AG09309 (cell line): ENCODE measurements around the gene CCL1.

Experiments used
- DNase-seq: peaks from one replicate; pipeline ENCODE4 v3.0.0-alpha.2; 2010; ENCODE audit warnings: low read depth
- H3K4me3 ChIP-seq: 2 replicates; pipeline ENCODE4 v1.5.1; 2011; ENCODE audit warnings: mild to moderate bottlenecking, low read depth, low read length, moderate library complexity; ENCODE audit not compliant: control insufficient read depth
- TF ChIP-seq, protein P1 (sequence below): IDR thresholded peaks from 2 replicates; pipeline ENCODE4 v1.5.1; 2011; ENCODE audit warnings: mild to moderate bottlenecking, low read depth, low read length, inconsistent platforms; ENCODE audit not compliant: insufficient read depth, control insufficient read depth; ENCODE audit errors: missing control alignments

Gene CCL1

DNA sequence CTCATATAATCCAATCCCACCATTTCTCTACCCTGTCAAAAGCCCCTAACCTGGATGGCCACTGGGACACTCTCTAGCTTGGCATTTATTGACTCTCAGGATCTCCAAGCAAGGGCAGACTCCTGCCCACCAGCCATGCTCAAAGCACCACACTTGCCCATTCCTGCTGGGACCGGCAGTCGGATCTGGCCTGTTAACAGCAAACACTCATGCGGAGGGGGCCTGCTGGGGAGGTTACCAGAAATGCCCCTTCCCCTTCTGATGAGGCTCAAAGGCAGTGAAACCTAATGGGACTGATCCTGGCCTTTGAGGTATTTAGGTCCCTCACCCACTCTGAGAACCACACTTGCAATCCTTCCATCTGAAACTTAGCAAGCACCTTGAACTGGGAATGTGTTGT lies 6.5 kb upstream of the CCL1 start:
- DNase-seq: no peak
- TF ChIP-seq, protein P1, sequence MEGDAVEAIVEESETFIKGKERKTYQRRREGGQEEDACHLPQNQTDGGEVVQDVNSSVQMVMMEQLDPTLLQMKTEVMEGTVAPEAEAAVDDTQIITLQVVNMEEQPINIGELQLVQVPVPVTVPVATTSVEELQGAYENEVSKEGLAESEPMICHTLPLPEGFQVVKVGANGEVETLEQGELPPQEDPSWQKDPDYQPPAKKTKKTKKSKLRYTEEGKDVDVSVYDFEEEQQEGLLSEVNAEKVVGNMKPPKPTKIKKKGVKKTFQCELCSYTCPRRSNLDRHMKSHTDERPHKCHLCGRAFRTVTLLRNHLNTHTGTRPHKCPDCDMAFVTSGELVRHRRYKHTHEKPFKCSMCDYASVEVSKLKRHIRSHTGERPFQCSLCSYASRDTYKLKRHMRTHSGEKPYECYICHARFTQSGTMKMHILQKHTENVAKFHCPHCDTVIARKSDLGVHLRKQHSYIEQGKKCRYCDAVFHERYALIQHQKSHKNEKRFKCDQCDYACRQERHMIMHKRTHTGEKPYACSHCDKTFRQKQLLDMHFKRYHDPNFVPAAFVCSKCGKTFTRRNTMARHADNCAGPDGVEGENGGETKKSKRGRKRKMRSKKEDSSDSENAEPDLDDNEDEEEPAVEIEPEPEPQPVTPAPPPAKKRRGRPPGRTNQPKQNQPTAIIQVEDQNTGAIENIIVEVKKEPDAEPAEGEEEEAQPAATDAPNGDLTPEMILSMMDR: no peak
- no peak overlapping the region for H3K4me3 ChIP-seq

DNA sequence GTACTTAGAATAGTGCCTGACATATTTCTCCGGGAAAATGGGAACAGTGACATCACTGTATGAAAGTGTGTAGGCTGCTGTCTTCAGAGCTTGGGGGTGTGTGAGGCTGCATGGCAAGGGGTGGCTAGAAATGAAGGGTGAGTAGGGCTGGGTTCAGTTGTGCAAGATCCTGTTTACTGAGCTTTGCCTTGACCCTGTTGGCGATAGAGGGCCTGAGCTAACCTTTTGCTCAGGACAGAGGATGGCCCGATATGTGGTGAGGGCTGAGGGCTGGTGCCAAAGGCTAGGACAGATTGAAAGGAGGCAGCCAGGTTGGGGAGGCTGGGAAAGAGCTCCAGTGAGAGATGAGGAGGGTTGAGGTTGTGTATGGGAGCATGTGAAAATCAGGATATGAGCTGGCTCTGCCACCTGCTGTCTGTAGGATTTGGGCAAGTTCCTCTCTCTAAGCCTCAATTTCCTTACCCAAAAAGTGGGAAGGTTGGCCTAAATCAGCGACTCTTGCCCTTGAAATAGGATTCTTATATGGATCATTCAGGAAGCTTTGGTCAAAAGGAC lies 6.0 kb upstream of the CCL1 start:
- DNase-seq: no peak
- no peak overlapping the region for H3K4me3 ChIP-seq
- TF ChIP-seq, protein P1: no peak

DNA sequence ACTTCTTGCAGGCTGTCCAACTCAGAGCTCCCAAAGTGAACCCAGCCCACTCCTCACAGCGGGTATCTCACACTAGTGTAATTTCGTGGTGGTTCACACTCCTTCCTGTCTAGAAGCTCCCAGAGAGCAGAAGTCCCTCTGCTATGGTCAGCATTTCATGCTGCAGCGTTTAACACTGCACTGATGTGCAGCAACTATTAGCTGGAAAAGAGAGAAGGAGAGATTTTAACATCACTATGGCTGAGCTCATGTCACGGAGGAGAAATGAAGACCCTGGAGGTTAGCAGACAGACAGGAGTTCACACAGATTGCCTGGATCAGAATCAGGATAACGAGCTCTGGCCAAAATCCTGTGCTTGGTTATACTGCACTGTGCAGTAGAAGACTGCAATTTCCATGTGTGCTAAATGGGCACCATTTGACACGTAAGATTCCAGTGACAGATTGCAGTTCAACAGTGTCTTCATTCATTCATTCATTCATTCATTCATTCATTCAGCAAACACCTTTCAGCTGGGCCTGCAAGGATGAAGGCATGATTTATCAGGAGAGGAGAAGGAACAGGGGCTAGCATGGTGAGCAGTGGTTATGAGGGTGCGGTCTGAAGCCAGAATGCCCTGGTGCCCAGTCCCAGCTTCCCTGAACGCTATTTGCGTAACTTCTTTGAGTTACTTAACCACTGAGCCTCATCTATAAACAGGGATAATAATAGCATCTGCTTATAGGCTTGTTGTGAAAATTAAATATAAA lies 5.3 kb upstream of the CCL1 start:
- no peak for DNase-seq
- TF ChIP-seq, protein P1: no peak
- no peak overlapping the region for H3K4me3 ChIP-seq

DNA sequence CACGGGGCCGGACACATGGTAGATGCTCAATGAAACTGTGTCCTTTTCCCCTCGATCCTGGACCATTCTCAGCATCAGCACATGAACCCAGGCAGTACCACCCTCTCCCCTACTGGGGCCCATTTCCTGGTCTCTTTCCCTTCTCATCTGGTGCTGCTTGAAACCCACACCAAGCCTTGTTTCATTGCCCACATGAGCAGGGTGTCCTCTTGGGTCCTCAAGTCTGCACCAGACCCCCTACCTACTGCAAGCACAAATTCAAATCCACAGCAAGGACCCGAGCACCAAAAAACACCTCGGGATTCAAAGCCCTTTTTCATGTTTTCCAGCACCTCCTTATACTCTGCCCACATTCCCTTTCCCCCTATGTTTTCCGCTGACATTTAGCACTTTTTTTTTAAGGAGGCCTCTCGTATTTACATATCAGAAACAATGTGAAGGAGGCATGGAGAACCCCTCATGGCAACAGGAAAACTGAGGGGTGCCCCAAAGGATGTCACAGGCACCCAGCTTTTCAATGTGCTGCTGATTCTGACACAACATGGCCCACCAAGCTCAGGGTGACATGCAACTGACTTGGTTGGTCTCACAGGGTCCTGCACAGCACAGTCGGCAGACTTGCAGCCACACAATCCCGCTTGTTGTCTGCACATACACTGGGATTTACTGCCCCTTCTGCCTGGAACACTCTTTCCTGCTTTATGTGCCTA lies 4.6 kb upstream of the CCL1 start:
- TF ChIP-seq, protein P1: no peak
- no peak overlapping the region for H3K4me3 ChIP-seq
- no peak for DNase-seq

DNA sequence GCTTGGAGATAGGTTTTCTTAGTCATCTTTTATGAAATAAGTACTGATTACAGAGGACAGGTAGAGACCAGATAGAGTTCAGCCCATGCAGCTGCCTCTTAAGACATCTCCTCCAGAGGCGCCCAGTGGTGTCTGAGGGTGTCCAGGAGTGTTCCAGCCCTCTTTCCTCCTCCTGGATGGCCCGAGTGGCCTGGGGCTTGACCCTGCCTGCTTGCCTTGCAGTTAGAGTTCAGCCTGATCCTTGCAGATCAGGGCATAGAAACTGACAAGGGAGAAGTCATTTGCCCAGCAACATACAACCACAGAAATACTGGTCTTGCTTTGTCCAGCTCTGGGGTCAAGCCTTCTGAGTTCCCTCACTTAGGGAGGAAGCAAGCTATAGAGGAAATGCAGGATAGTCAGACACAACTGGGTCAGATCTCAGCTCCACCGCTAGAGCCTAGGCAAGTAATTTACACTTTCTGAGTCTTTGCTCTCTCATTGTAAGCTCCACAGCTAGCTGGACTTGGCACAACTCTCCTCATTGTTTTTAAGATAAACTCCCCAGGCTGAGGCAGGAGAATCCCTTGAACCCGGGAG lies 3.6 kb upstream of the CCL1 start:
- TF ChIP-seq, protein P1: no peak
- DNase-seq: no peak
- no peak overlapping the region for H3K4me3 ChIP-seq

DNA sequence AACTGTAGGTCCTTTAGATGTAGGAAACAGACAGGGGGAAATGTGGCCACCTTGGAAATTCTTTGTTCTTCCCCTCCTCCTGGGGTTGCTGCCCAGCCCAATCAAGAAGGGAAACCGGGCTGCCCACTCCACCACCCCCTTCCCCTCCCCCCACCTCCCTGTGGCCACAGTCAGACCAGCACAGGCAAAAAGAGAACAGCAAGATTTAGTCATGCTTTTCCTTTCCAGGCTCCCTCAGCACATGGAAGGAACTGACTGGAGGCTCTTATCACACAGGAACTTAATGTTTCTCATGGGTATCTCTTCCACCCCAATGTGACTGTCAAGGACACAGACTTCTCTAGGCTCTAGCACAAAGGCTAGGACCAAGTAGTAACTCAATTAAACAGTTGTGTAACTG lies 3.0 kb upstream of the CCL1 start:
- no peak overlapping the region for H3K4me3 ChIP-seq
- no peak for DNase-seq
- TF ChIP-seq, protein P1: no peak
